ENCODE data around the gene NAA80. TPM values are rescaled to one million over a fixed set of nuclear protein-coding genes. Genes with fewer than 3 reads are reported as not detected.

Gene NAA80
- total and polyA plus RNA-seq, 2 of the 8 experiments (the other 6 are each of a cell fraction or from before 2014, with no cell fraction given), result 11.3 to 16.7 TPM

DNA sequence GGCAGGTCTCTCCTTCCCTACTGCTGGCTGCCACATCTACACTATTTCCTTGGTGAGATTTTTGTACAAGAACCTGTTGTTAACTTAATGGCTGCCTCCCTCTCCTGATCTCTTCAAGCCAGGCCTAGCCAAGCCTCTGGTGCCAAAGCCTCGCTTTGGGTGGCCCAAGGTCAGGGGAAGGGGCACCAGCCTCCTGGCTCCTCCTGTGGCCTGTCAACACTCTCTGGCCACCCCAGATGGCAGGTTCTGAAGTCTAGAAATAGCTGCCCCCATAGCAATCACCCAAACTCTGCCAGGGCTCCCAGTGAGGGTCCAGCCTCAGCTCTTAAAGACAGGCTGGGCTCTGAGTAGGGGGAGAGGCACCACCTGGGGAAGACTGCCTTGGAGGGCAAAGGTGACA is 11.9 kb downstream of the NAA80 start:
- Histone ChIP-seq H3K14ac (ENCODE audit: insufficient read length) (no peak overlapping the region), H3K18ac (ENCODE audit: extremely low read depth, low read length) (no peak overlapping the region), H2BK120ac (replicated peaks; ENCODE audit: low read depth, low read length) (no peak overlapping the region), H3K23ac (ENCODE audit: insufficient read length) (no peak overlapping the region), H3K79me2 (ENCODE audit: control insufficient read depth in 1 of 2, insufficient read depth in 2 of 2, low read length in 2 of 2) (peaks cover 0 to 15% of the 10 kb centered on the region in 2 experiments; a peak in 3 of 4 replicates), H2BK12ac (ENCODE audit: low read depth, low read length) (no peak overlapping the region), H3K36me3 (ENCODE audit: control insufficient read depth in 2 of 4, insufficient read depth in 4 of 4, low read length in 3 of 4) (peaks cover 16 to 29% (median 22%) of the 10 kb centered on the region in 4 experiments), H3K4me3 (ENCODE audit: extremely low read depth in 1 of 4, insufficient read depth in 2 of 4, low read depth in 3 of 4, low read length in 4 of 4) (no peak overlapping the region), H4K20me1 (replicated peaks in 1 of 2; ENCODE audit: control insufficient read depth in 1 of 2, insufficient read depth in 2 of 2, low read length in 2 of 2) (peaks cover 0 to 13% of the 10 kb centered on the region in 2 experiments), H4K91ac (replicated peaks; ENCODE audit: insufficient read length, low read length) (no peak overlapping the region), H3K27me3 (replicated peaks in 1 of 4; ENCODE audit: control insufficient read depth in 3 of 4, extremely low read depth in 1 of 4, insufficient read depth in 3 of 4, low read length in 3 of 4) (no peaks in the 10 kb centered on the region; a peak in 1 of 7 replicates), H4K5ac (ENCODE audit: insufficient read length, low read depth, low read length) (no peak overlapping the region), H3K9me3 (ENCODE audit: insufficient read depth in 2 of 2, low read depth in 1 of 2, low read length in 1 of 2) (no peaks in the 10 kb centered on the region), H3K4me1 (replicated peaks in 1 of 4; ENCODE audit: control insufficient read depth in 3 of 4, insufficient read depth in 4 of 4, low read length in 3 of 4) (peaks cover 0 to 4% (median 2%) of the 10 kb centered on the region in 4 experiments; a peak in 4 of 7 replicates), H3K4me2 (ENCODE audit: insufficient read depth in 1 of 2, low read depth in 2 of 2, low read length in 2 of 2) (no peak overlapping the region), H2AFZ (ENCODE audit: low read length) (no peak overlapping the region), H3K27ac (ENCODE audit: low read depth, low read length) (no peak overlapping the region), H2BK5ac (ENCODE audit: low read depth, low read length) (no peak overlapping the region), H3K79me1 (ENCODE audit: low read depth, low read length) (peaks cover 8% of the 10 kb centered on the region; the same call in 1 of the 2 replicates), H3K9ac (replicated peaks in 1 of 4; ENCODE audit: extremely low read depth in 1 of 4, low read depth in 3 of 4, low read length in 3 of 4) (no peak overlapping the region), H3K4ac (replicated peaks; ENCODE audit: insufficient read length, low read depth, low read length) (no peak overlapping the region), H3K23me2 (ENCODE audit: low read depth, low read length) (peaks cover 7% of the 10 kb centered on the region), H2AK5ac (ENCODE audit: low read depth, low read length) (no peak overlapping the region), H3K56ac (replicated peaks; ENCODE audit: insufficient read length, low read depth, low read length) (no peak overlapping the region), H2BK20ac (ENCODE audit: low read length) (no peak overlapping the region), H4K8ac (ENCODE audit: extremely low read depth, insufficient read depth, low read length) (no peak overlapping the region), H2BK15ac (ENCODE audit: low read length) (no peak overlapping the region)
- ChIA-PET CTCF (ENCODE audit: partially characterized antibody) (interaction anchor here (0.8 to 2.0 kb wide), 5 partner anchors 8 to 95 kb away, joined by 3 to 7 read pairs (median 5); no protein-coding TSS in a partner anchor), POLR2A (ENCODE audit: partially characterized antibody) (interaction anchor here (0.7 to 6.8 kb wide), 4 partner anchors 8 to 46 kb away, joined by 3 to 122 read pairs (median 3); partner anchors contain the start of gene LSMEM2)
- DNase-seq (ENCODE audit: low read depth in 1 of 2, low spot score in 2 of 2) (no peak), FAIRE-seq (no peak)
- WGBS, 2 experiments (ENCODE audit: extremely low coverage in 1 of 2, insufficient coverage in 1 of 2, insufficient read length in 1 of 2, insufficient replicate concordance in 2 of 2, low coverage in 1 of 2, low lambda C conversion rate in 2 of 2, missing lambda C conversion rate in 1 of 2), result 75% methylated on average over 1 of the region's 1 CpG; no CpG with 5 or more reads in 1 of the 2 experiments
- no peak for TF ChIP-seq ASH2L (IDR thresholded peaks at IDR 0.05; ENCODE audit: low read length)
- TF ChIP-seq CBX8 (IDR thresholded peaks at IDR 0.05; ENCODE audit: borderline replicate concordance, low read depth, low read length), result no peak
- TF ChIP-seq, protein P1, sequence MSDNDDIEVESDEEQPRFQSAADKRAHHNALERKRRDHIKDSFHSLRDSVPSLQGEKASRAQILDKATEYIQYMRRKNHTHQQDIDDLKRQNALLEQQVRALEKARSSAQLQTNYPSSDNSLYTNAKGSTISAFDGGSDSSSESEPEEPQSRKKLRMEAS (IDR thresholded peaks at IDR 0.05), result no peak
- TF ChIP-seq MAFK (IDR thresholded peaks at IDR 0.05; ENCODE audit: low read depth, low read length), result no peak
- TF ChIP-seq, protein P2, sequence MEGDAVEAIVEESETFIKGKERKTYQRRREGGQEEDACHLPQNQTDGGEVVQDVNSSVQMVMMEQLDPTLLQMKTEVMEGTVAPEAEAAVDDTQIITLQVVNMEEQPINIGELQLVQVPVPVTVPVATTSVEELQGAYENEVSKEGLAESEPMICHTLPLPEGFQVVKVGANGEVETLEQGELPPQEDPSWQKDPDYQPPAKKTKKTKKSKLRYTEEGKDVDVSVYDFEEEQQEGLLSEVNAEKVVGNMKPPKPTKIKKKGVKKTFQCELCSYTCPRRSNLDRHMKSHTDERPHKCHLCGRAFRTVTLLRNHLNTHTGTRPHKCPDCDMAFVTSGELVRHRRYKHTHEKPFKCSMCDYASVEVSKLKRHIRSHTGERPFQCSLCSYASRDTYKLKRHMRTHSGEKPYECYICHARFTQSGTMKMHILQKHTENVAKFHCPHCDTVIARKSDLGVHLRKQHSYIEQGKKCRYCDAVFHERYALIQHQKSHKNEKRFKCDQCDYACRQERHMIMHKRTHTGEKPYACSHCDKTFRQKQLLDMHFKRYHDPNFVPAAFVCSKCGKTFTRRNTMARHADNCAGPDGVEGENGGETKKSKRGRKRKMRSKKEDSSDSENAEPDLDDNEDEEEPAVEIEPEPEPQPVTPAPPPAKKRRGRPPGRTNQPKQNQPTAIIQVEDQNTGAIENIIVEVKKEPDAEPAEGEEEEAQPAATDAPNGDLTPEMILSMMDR (IDR thresholded peaks at IDR 0.05; ENCODE audit: control extremely low read depth in 1 of 3, insufficient read depth in 1 of 3, low read depth in 1 of 3, low read length in 3 of 3), result no peak
- TF ChIP-seq SRF (IDR thresholded peaks at IDR 0.05; ENCODE audit: low read depth, low read length), result no peak
- no peak for TF ChIP-seq CBX5 (IDR thresholded peaks at IDR 0.05; ENCODE audit: low read depth, low read length)
- no peak for TF ChIP-seq RXRA (IDR thresholded peaks at IDR 0.05; ENCODE audit: insufficient read depth, low read depth, low read length)
- no peak for TF ChIP-seq GABPA (IDR thresholded peaks at IDR 0.05; ENCODE audit: borderline replicate concordance, insufficient read depth, low read length)
- TF ChIP-seq SIN3A (conservative IDR thresholded peaks at IDR 0.05 in 1 of 2, IDR thresholded peaks at IDR 0.05 in 1 of 2; ENCODE audit: low read depth in 1 of 2, low read length in 2 of 2), result no peak

All from H1 (cell line).